Measurements from ENCODE around the gene TULP3. TPM values are rescaled to one million over a fixed set of nuclear protein-coding genes. Genes with fewer than 3 reads are reported as not detected.

The TULP3 gene
- total and polyA plus RNA-seq, 2 donors (not counting 1 experiment from before 2014, with no cell fraction given): 39.3 to 47.0 TPM

- H3K9me3 ChIP-seq (ENCODE audit: control insufficient read depth, insufficient read depth, low read depth, low read length): no peaks in the 10 kb centered on the region
- no peaks in the 10 kb centered on the region for H4K20me1 ChIP-seq (ENCODE audit: control insufficient read depth, extremely low read depth, insufficient read depth, low read length)
- H3K79me2 ChIP-seq (ENCODE audit: control insufficient read depth, insufficient read depth, low read length): no peaks in the 10 kb centered on the region
- H3K27ac ChIP-seq (ENCODE audit: insufficient read depth, low read length): no peak overlapping the region
- H2AFZ ChIP-seq (ENCODE audit: low read length): no peak overlapping the region
- H3K9ac ChIP-seq (ENCODE audit: insufficient read depth, low read length): no peak overlapping the region
- H3K4me1 ChIP-seq (ENCODE audit: control insufficient read depth, extremely low read depth, insufficient read depth, low read length): peaks cover 3% of the 10 kb centered on the region
- DNase-seq (ENCODE audit: low read depth in 2 of 2): no peak
- TF ChIP-seq EZH2 (IDR thresholded peaks at IDR 0.05; ENCODE audit: low read length, missing control alignments): no peak
- no peak for TF ChIP-seq CTCF (conservative IDR thresholded peaks at IDR 0.05 in 1 of 2, IDR thresholded peaks at IDR 0.05 in 1 of 2; ENCODE audit: low read depth in 1 of 2, low read length in 2 of 2)
- H3K27me3 ChIP-seq (ENCODE audit: control insufficient read depth, insufficient read depth, low read length): no peaks in the 10 kb centered on the region
- no peak overlapping the region for H3K4me3 ChIP-seq (replicated peaks in 1 of 4; ENCODE audit: control extremely low read depth in 1 of 4, insufficient read depth in 1 of 4, low read depth in 3 of 4, low read length in 4 of 4)
- no peaks in the 10 kb centered on the region for H3K36me3 ChIP-seq (ENCODE audit: control insufficient read depth, insufficient read depth, low read length)
- H3K4me2 ChIP-seq (ENCODE audit: extremely low read depth, insufficient read depth, low read length): no peak overlapping the region
Measured at GRCh38 chr12:2855546-2855945, 35.1 kb upstream of the TULP3 start.

GRCh38 chr12:2856051-2856450, 34.6 kb upstream of the TULP3 start:
- Histone ChIP-seq H3K4me2 (ENCODE audit: extremely low read depth, insufficient read depth, low read length) (no peak overlapping the region), H3K27ac (ENCODE audit: insufficient read depth, low read length) (no peak overlapping the region), H3K36me3 (ENCODE audit: control insufficient read depth, insufficient read depth, low read length) (no peaks in the 10 kb centered on the region), H3K79me2 (ENCODE audit: control insufficient read depth, insufficient read depth, low read length) (no peaks in the 10 kb centered on the region), H3K9ac (ENCODE audit: insufficient read depth, low read length) (no peak overlapping the region), H3K4me3 (replicated peaks in 1 of 4; ENCODE audit: control extremely low read depth in 1 of 4, insufficient read depth in 1 of 4, low read depth in 3 of 4, low read length in 4 of 4) (no peak overlapping the region), H3K9me3 (ENCODE audit: control insufficient read depth, insufficient read depth, low read depth, low read length) (no peaks in the 10 kb centered on the region), H4K20me1 (ENCODE audit: control insufficient read depth, extremely low read depth, insufficient read depth, low read length) (no peaks in the 10 kb centered on the region), H3K27me3 (ENCODE audit: control insufficient read depth, insufficient read depth, low read length) (no peaks in the 10 kb centered on the region), H2AFZ (ENCODE audit: low read length) (no peak overlapping the region), H3K4me1 (ENCODE audit: control insufficient read depth, extremely low read depth, insufficient read depth, low read length) (peaks cover 3% of the 10 kb centered on the region)
- no peak for DNase-seq (ENCODE audit: low read depth in 2 of 2)
- no peak for TF ChIP-seq CTCF (conservative IDR thresholded peaks at IDR 0.05 in 1 of 2, IDR thresholded peaks at IDR 0.05 in 1 of 2; ENCODE audit: low read depth in 1 of 2, low read length in 2 of 2)
- no peak for TF ChIP-seq EZH2 (IDR thresholded peaks at IDR 0.05; ENCODE audit: low read length, missing control alignments)

GRCh38 chr12:2857021-2857431, 33.7 kb upstream of the TULP3 start, which contains the start of gene TEX52:
TSS of gene TEX52 (minus strand) at chr12:2857039. CDS start at chr12:2857026, 13 bp downstream.
- TF ChIP-seq EZH2 (IDR thresholded peaks at IDR 0.05; ENCODE audit: low read length, missing control alignments) (no peak), CTCF (conservative IDR thresholded peaks at IDR 0.05 in 1 of 2, IDR thresholded peaks at IDR 0.05 in 1 of 2; ENCODE audit: low read depth in 1 of 2, low read length in 2 of 2) (no peak)
- H3K9me3 ChIP-seq (ENCODE audit: control insufficient read depth, insufficient read depth, low read depth, low read length): no peaks in the 10 kb centered on the region
- DNase-seq (ENCODE audit: low read depth in 2 of 2): no peak

More at GRCh38 chr12:2857021-2857431, 33.7 kb upstream of the TULP3 start, which contains the start of gene TEX52:
- H4K20me1 ChIP-seq (ENCODE audit: control insufficient read depth, extremely low read depth, insufficient read depth, low read length): no peaks in the 10 kb centered on the region
- H2AFZ ChIP-seq (ENCODE audit: low read length): no peak within 1 kb of the TSS
- H3K4me2 ChIP-seq (ENCODE audit: extremely low read depth, insufficient read depth, low read length): no peak within 1 kb of the TSS
- no peaks in the 10 kb centered on the region for H3K27me3 ChIP-seq (ENCODE audit: control insufficient read depth, insufficient read depth, low read length)
- H3K36me3 ChIP-seq (ENCODE audit: control insufficient read depth, insufficient read depth, low read length): no peaks in the 10 kb centered on the region
- H3K4me3 ChIP-seq (replicated peaks in 1 of 4; ENCODE audit: control extremely low read depth in 1 of 4, insufficient read depth in 1 of 4, low read depth in 3 of 4, low read length in 4 of 4): no peak within 1 kb of the TSS
- H3K4me1 ChIP-seq (ENCODE audit: control insufficient read depth, extremely low read depth, insufficient read depth, low read length): peaks cover 3% of the 10 kb centered on the region
- H3K9ac ChIP-seq (ENCODE audit: insufficient read depth, low read length): no peak within 1 kb of the TSS
- H3K79me2 ChIP-seq (ENCODE audit: control insufficient read depth, insufficient read depth, low read length): no peaks in the 10 kb centered on the region
- H3K27ac ChIP-seq (ENCODE audit: insufficient read depth, low read length): no peak within 1 kb of the TSS
